Muscle layer of colon (tissue), 2 donors: ENCODE measurements around the gene TCP10L.
A peak's percentile ranks its signal among the peaks of the same experiment; 100 is the strongest.

Source experiments
- H3K27ac ChIP-seq: one replicate; pipeline ENCODE4 v1.7.0; 2013; ENCODE audit warnings: low read depth, mild to moderate bottlenecking, low read length, moderate library complexity
- H3K27me3 ChIP-seq, 2 donors: one replicate each; pipeline ENCODE4 v1.7.0; 2013; ENCODE audit warnings: low read length in 2 of 2, mild to moderate bottlenecking in 2 of 2; ENCODE audit not compliant: insufficient read depth in 2 of 2, control insufficient read depth in 1 of 2
- H3K36me3 ChIP-seq: one replicate; pipeline ENCODE4 v1.7.0; 2013; ENCODE audit warnings: mild to moderate bottlenecking, low read length; ENCODE audit not compliant: insufficient read depth
- H3K4me1 ChIP-seq: one replicate; pipeline ENCODE4 v1.7.0; 2013; ENCODE audit warnings: mild to moderate bottlenecking, low read length; ENCODE audit not compliant: insufficient read depth
- H3K4me3 ChIP-seq, 2 donors: one replicate each; pipeline ENCODE4 v1.7.0; 2013; ENCODE audit warnings: low read length in 2 of 2, low read depth in 1 of 2, mild to moderate bottlenecking in 1 of 2, moderate library complexity in 1 of 2
- H3K9ac ChIP-seq: one replicate; pipeline ENCODE4 v1.7.0; 2013; ENCODE audit warnings: low read length
- H3K9me3 ChIP-seq: one replicate; pipeline ENCODE4 v1.7.0; 2013; ENCODE audit warnings: mild to moderate bottlenecking, low read length
- donor health status: abdominal sarcoma.
- donor health status: Adenocarcinoma of cecum.

TCP10L gene

GRCh38 chr21:32585970-32586369 is 647 bp upstream of the TCP10L start:
- Histone ChIP-seq H3K4me3 (no peak overlapping the region), H3K4me1 (no peaks in the 10 kb centered on the region), H3K9ac (no peak overlapping the region), H3K27me3 (no peaks in the 10 kb centered on the region), H3K27ac (no peak overlapping the region), H3K9me3 (no peaks in the 10 kb centered on the region), H3K36me3 (no peaks in the 10 kb centered on the region)

- Histone ChIP-seq H3K36me3 (no peaks in the 10 kb centered on the region), H3K4me3 (no peak overlapping the region), H3K9ac (no peak overlapping the region), H3K9me3 (no peaks in the 10 kb centered on the region), H3K27me3 (no peaks in the 10 kb centered on the region), H3K4me1 (no peaks in the 10 kb centered on the region), H3K27ac (no peak overlapping the region)
Observed at GRCh38 chr21:32584472-32584871, 851 bp downstream of the TCP10L start.

GRCh38 chr21:32581732-32582131 is 3.6 kb downstream of the TCP10L start:
- no peaks in the 10 kb centered on the region for H3K9me3 ChIP-seq
- H3K4me1 ChIP-seq, result no peaks in the 10 kb centered on the region
- no peaks in the 10 kb centered on the region for H3K27me3 ChIP-seq
- no peak overlapping the region for H3K9ac ChIP-seq
- no peak overlapping the region for H3K27ac ChIP-seq
- H3K4me3 ChIP-seq, result no peak overlapping the region
- H3K36me3 ChIP-seq, result no peaks in the 10 kb centered on the region

- Histone ChIP-seq H3K27ac (no peak overlapping the region), H3K9ac (no peak overlapping the region), H3K4me1 (no peaks in the 10 kb centered on the region), H3K36me3 (no peaks in the 10 kb centered on the region), H3K27me3 (no peaks in the 10 kb centered on the region), H3K4me3 (no peak overlapping the region), H3K9me3 (no peaks in the 10 kb centered on the region)
Observed at GRCh38 chr21:32580949-32581348, 4.4 kb downstream of the TCP10L start.

GRCh38 chr21:32578107-32578691 is 7.1 kb downstream of the TCP10L start:
- no peaks in the 10 kb centered on the region for H3K4me1 ChIP-seq
- no peaks in the 10 kb centered on the region for H3K9me3 ChIP-seq
- H3K9ac ChIP-seq, result no peak overlapping the region
- H3K36me3 ChIP-seq, result no peaks in the 10 kb centered on the region
- no peaks in the 10 kb centered on the region for H3K27me3 ChIP-seq
- H3K27ac ChIP-seq, result no peak overlapping the region
- H3K4me3 ChIP-seq, result no peak overlapping the region

- Histone ChIP-seq H3K4me3 (no peak overlapping the region), H3K27ac (no peak overlapping the region), H3K9ac (no peak overlapping the region), H3K4me1 (no peaks in the 10 kb centered on the region), H3K27me3 (no peaks in the 10 kb centered on the region), H3K9me3 (no peaks in the 10 kb centered on the region), H3K36me3 (no peaks in the 10 kb centered on the region)
Observed at GRCh38 chr21:32576011-32576410, 9.3 kb downstream of the TCP10L start.

GRCh38 chr21:32574946-32575925 is 10.1 kb downstream of the TCP10L start:
- Histone ChIP-seq H3K9me3 (no peaks in the 10 kb centered on the region), H3K27ac (no peak overlapping the region), H3K4me3 (no peak overlapping the region), H3K36me3 (no peaks in the 10 kb centered on the region), H3K9ac (no peak overlapping the region), H3K4me1 (no peaks in the 10 kb centered on the region), H3K27me3 (no peaks in the 10 kb centered on the region)

- Histone ChIP-seq H3K9ac (no peak overlapping the region), H3K36me3 (no peaks in the 10 kb centered on the region), H3K4me1 (no peaks in the 10 kb centered on the region), H3K4me3 (no peak overlapping the region), H3K9me3 (no peaks in the 10 kb centered on the region), H3K27ac (no peak overlapping the region), H3K27me3 (no peaks in the 10 kb centered on the region)
Observed at GRCh38 chr21:32572574-32573420, 12.5 kb downstream of the TCP10L start.

- H3K4me3 ChIP-seq, result no peak overlapping the region
- no peak overlapping the region for H3K27ac ChIP-seq
- H3K4me1 ChIP-seq, result no peaks in the 10 kb centered on the region
- H3K9me3 ChIP-seq, result no peaks in the 10 kb centered on the region
- H3K27me3 ChIP-seq, result no peaks in the 10 kb centered on the region
- no peaks in the 10 kb centered on the region for H3K36me3 ChIP-seq
- no peak overlapping the region for H3K9ac ChIP-seq
Observed at GRCh38 chr21:32570456-32570855, 14.9 kb downstream of the TCP10L start.

- Histone ChIP-seq H3K27ac (peak overlapping the region; percentile 85), H3K36me3 (no peaks in the 10 kb centered on the region), H3K27me3 (no peaks in the 10 kb centered on the region), H3K4me1 (no peaks in the 10 kb centered on the region), H3K4me3 (peak overlapping the region; percentile 45 to 89), H3K9me3 (no peaks in the 10 kb centered on the region), H3K9ac (no peak overlapping the region)
Observed at GRCh38 chr21:32569261-32570230, 15.8 kb downstream of the TCP10L start.
